Fibroblast of the aortic adventitia (primary cell): Measurements from ENCODE around the gene PAK1IP1. TPM values are rescaled to one million over a fixed set of nuclear protein-coding genes. Genes with fewer than 3 reads are reported as not detected.

Experiments used
- DNase-seq: peaks from one replicate; pipeline ENCODE4 v3.0.0-alpha.2; 2010; ENCODE audit warnings: low read depth
- H3K4me3 ChIP-seq: 2 replicates; pipeline ENCODE4 v1.5.1; 2011; ENCODE audit warnings: low read depth, mild to moderate bottlenecking, control low read depth, low read length, moderate library complexity
- CTCF ChIP-seq: IDR thresholded peaks from 2 replicates; pipeline ENCODE4 v1.5.1; 2011; ENCODE audit warnings: mild to moderate bottlenecking, low read length, control low read depth, inconsistent platforms; ENCODE audit not compliant: insufficient read depth
- total RNA-seq: library from RNA; depleted of rRNA; stranded (reverse); fragments of >200 nt; gene quantifications from 2 replicates; pipeline ENCODE4 v1.2.3, GENCODE V29; 2012; ENCODE audit warnings: low replicate concordance

The PAK1IP1 gene
- total RNA-seq, 1 donor = 28.0 TPM

- no peak for TF ChIP-seq CTCF
- DNase-seq = no peak
Observed at GRCh38 chr6:10684618-10685017, 10.2 kb upstream of the PAK1IP1 start.

GRCh38 chr6:10685092-10685915, 9.5 kb upstream of the PAK1IP1 start:
- no peak for TF ChIP-seq CTCF
- H3K4me3 ChIP-seq = no peak overlapping the region
- no peak for DNase-seq

More at GRCh38 chr6:10684618-10685017, 10.2 kb upstream of the PAK1IP1 start:
- H3K4me3 ChIP-seq = no peak overlapping the region

GRCh38 chr6:10686901-10687300, 7.9 kb upstream of the PAK1IP1 start:
- DNase-seq = no peak
- H3K4me3 ChIP-seq = no peak overlapping the region
- TF ChIP-seq CTCF = no peak

GRCh38 chr6:10687582-10687981, 7.2 kb upstream of the PAK1IP1 start:
- no peak for TF ChIP-seq CTCF
- DNase-seq = no peak
- no peak overlapping the region for H3K4me3 ChIP-seq

GRCh38 chr6:10690651-10691445, 3.9 kb upstream of the PAK1IP1 start:
- DNase-seq = peak; percentile 2
- TF ChIP-seq CTCF = no peak
- H3K4me3 ChIP-seq = no peak overlapping the region

- TF ChIP-seq CTCF = no peak
- peak overlapping the region; percentile 95 for H3K4me3 ChIP-seq
- no peak for DNase-seq
Observed at GRCh38 chr6:10692965-10693538, 1.7 kb upstream of the PAK1IP1 start.
